Measurements from ENCODE around the gene FSTL4.

FSTL4 gene

GRCh38 chr5:133314086-133314485, 298.3 kb downstream of the FSTL4 start:
- DNase-seq: no peak

GRCh38 chr5:133311176-133311575, 301.2 kb downstream of the FSTL4 start:
- DNase-seq: no peak

- DNase-seq: no peak
Measured at GRCh38 chr5:133309984-133310621, 302.2 kb downstream of the FSTL4 start.

- no peak for DNase-seq
Measured at GRCh38 chr5:133309166-133309795, 303.1 kb downstream of the FSTL4 start.

- DNase-seq: no peak
Measured at GRCh38 chr5:133307275-133307674, 305.1 kb downstream of the FSTL4 start.

GRCh38 chr5:133304707-133305216, 307.6 kb downstream of the FSTL4 start:
- DNase-seq: no peak

GRCh38 chr5:133304178-133304577, 308.2 kb downstream of the FSTL4 start:
- no peak for DNase-seq

GRCh38 chr5:133303298-133303697, 309.0 kb downstream of the FSTL4 start:
- DNase-seq: no peak

GRCh38 chr5:133299728-133300127, 312.6 kb downstream of the FSTL4 start:
- DNase-seq: no peak

GRCh38 chr5:133299021-133299420, 313.3 kb downstream of the FSTL4 start:
- DNase-seq: no peak

- DNase-seq: no peak
Measured at GRCh38 chr5:133298447-133298846, 313.9 kb downstream of the FSTL4 start.

- no peak for DNase-seq
Measured at GRCh38 chr5:133297293-133297692, 315.0 kb downstream of the FSTL4 start.

- no peak for DNase-seq
Measured at GRCh38 chr5:133296624-133297023, 315.7 kb downstream of the FSTL4 start.

GRCh38 chr5:133295520-133295919, 316.8 kb downstream of the FSTL4 start:
- no peak for DNase-seq

GRCh38 chr5:133294380-133294779, 318.0 kb downstream of the FSTL4 start:
- DNase-seq: no peak

GRCh38 chr5:133293960-133294359, 318.4 kb downstream of the FSTL4 start:
- no peak for DNase-seq

GRCh38 chr5:133292300-133292699, 320.0 kb downstream of the FSTL4 start:
- DNase-seq: no peak

- DNase-seq: no peak
Measured at GRCh38 chr5:133291524-133291923, 320.8 kb downstream of the FSTL4 start.

- no peak for DNase-seq
Measured at GRCh38 chr5:133290669-133291240, 321.6 kb downstream of the FSTL4 start.

GRCh38 chr5:133289686-133290367, 322.5 kb downstream of the FSTL4 start:
- DNase-seq: no peak

GRCh38 chr5:133287500-133287899, 324.8 kb downstream of the FSTL4 start:
- no peak for DNase-seq

- DNase-seq: no peak
Measured at GRCh38 chr5:133286483-133286882, 325.9 kb downstream of the FSTL4 start.

- DNase-seq: no peak
Measured at GRCh38 chr5:133285583-133286021, 326.7 kb downstream of the FSTL4 start.

GRCh38 chr5:133284306-133284705, 328.0 kb downstream of the FSTL4 start:
- no peak for DNase-seq

Data from activated CD4-positive, CD25-positive, alpha-beta regulatory T cell (primary cell).